SU-DHL-6 (cell line): Measurements from ENCODE around the gene DSG4.

Source experiments
- H2AFZ ChIP-seq: fragments of 200-600 bp; sonication (generic); 2 replicates; pipeline ENCODE4 v1.6.1; 2014; ENCODE audit warnings: low read depth, mild to moderate bottlenecking, moderate library complexity, mixed read lengths, antibody characterized with exemption, low read length; ENCODE audit not compliant: severe bottlenecking
- H3F3A ChIP-seq: fragments of 200-600 bp; shearing (Covaris generic); 2 replicates; pipeline ENCODE4 v1.6.0; 2016; ENCODE audit warnings: antibody characterized with exemption, mild to moderate bottlenecking; ENCODE audit not compliant: insufficient read depth
- H3K27ac ChIP-seq: fragments of 200-600 bp; sonication (generic); 2 replicates; pipeline ENCODE4 v1.5.1; 2016; ENCODE audit warnings: low read depth, mild to moderate bottlenecking, low read length, moderate library complexity, mixed read lengths
- H3K27me3 ChIP-seq: fragments of 200-600 bp; sonication (generic), shearing (Covaris generic); 2 replicates; pipeline ENCODE4 v1.6.0; 2014; ENCODE audit warnings: mild to moderate bottlenecking, low read length
- H3K36me3 ChIP-seq: fragments of 200-600 bp; sonication (generic); 2 replicates; pipeline ENCODE4 v1.6.1; 2014; ENCODE audit warnings: mild to moderate bottlenecking, low read length, mixed read lengths
- H3K4me2 ChIP-seq: fragments of 300-600, 200-600 bp; shearing (Covaris generic), sonication (generic); 2 replicates; pipeline ENCODE4 v1.6.0; 2014; ENCODE audit warnings: low read length, low read depth, mild to moderate bottlenecking; ENCODE audit not compliant: poor library complexity, severe bottlenecking
- H3K4me3 ChIP-seq: fragments of 200-600 bp; sonication (generic); 2 replicates; pipeline ENCODE4 v1.5.1; 2014; ENCODE audit warnings: antibody characterized with exemption, low read length, mild to moderate bottlenecking, mixed read lengths; ENCODE audit not compliant: insufficient read depth, poor library complexity, severe bottlenecking
- H3K79me2 ChIP-seq: fragments of 200-600 bp; sonication (generic); 2 replicates; pipeline ENCODE4 v1.6.1; 2014; ENCODE audit warnings: mild to moderate bottlenecking, low read length, moderate library complexity; ENCODE audit not compliant: insufficient read depth
- H3K9ac ChIP-seq: fragments of 200-600 bp; sonication (generic); 2 replicates; pipeline ENCODE4 v1.7.0; 2014; ENCODE audit warnings: mild to moderate bottlenecking, low read length
- H3K9me2 ChIP-seq: fragments of 200-600 bp; sonication (generic); replicated peaks from 2 replicates; pipeline ENCODE4 v1.6.1; 2014; ENCODE audit warnings: low read length; ENCODE audit not compliant: insufficient read depth
- H3K9me3 ChIP-seq: fragments of 200-600 bp; sonication (generic); 2 replicates; pipeline ENCODE4 v1.6.1; 2014; ENCODE audit warnings: low read length, mixed read lengths; ENCODE audit not compliant: insufficient read depth
- H4K20me1 ChIP-seq: fragments of 200-600 bp; sonication (generic); 2 replicates; pipeline ENCODE4 v1.6.1; 2014; ENCODE audit warnings: low read depth, mild to moderate bottlenecking, antibody characterized with exemption, low read length, moderate library complexity, mixed read lengths
- EZH2phosphoT487 ChIP-seq: fragments of 200-600 bp; sonication (generic), shearing (Covaris generic); conservative IDR thresholded peaks from 2 replicates; pipeline ENCODE4 v1.6.1; 2018; ENCODE audit warnings: mild to moderate bottlenecking, antibody characterized with exemption, low read length, moderate library complexity, mixed read lengths
- TF ChIP-seq, protein P1 (sequence below): fragments of 200-600 bp; sonication (generic); IDR thresholded peaks from one replicate; pipeline ENCODE4 v1.5.1; 2017; ENCODE audit warnings: antibody characterized with exemption, mild to moderate bottlenecking, low read length, moderate library complexity; ENCODE audit not compliant: insufficient read depth, poor library complexity, severe bottlenecking

The DSG4 gene

DNA sequence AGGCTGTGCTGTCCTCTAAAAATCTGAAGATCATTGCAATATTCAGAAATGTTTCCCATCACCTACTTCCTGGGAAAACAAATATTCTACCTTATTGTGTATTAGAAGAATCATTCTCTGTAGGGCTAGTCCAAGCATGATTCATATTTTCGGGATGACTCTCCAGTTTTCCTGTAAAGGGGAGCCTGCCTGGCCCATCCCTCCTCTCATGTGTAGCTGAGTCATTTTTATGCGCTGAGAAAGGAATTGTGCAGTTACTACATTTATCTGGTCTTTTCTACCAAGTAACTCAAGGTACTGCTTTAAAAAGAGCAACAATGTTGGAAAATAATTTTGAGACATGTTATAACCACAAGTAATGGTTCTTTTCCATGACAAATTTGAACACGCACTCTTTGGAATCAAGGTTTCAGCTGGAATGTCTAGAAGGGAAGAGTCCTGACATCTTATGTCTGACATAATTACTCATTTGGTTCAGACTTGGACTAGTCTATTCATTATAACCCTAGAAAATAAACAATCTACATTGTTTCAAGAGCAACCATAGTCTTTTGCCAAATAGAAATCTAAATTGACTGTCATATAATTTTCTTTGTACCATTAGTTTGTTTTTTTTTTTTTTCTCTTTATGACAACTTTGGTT, 77.6 kb downstream of the DSG4 start:
- Histone ChIP-seq H4K20me1 (no peaks in the 10 kb centered on the region), H3K9me3 (no peaks in the 10 kb centered on the region), H3K27ac (no peak overlapping the region), H3K79me2 (no peaks in the 10 kb centered on the region), H3F3A (no peaks in the 10 kb centered on the region), H3K4me2 (no peak overlapping the region), H3K36me3 (no peaks in the 10 kb centered on the region), H2AFZ (no peak overlapping the region), H3K27me3 (0 out of 2 replicates have a peak, but pooled peaks cover 2% of the 10 kb centered on the region), H3K9ac (no peak overlapping the region), H3K4me3 (no peak overlapping the region), H3K9me2 (no peaks in the 10 kb centered on the region)
- TF ChIP-seq, protein P1, sequence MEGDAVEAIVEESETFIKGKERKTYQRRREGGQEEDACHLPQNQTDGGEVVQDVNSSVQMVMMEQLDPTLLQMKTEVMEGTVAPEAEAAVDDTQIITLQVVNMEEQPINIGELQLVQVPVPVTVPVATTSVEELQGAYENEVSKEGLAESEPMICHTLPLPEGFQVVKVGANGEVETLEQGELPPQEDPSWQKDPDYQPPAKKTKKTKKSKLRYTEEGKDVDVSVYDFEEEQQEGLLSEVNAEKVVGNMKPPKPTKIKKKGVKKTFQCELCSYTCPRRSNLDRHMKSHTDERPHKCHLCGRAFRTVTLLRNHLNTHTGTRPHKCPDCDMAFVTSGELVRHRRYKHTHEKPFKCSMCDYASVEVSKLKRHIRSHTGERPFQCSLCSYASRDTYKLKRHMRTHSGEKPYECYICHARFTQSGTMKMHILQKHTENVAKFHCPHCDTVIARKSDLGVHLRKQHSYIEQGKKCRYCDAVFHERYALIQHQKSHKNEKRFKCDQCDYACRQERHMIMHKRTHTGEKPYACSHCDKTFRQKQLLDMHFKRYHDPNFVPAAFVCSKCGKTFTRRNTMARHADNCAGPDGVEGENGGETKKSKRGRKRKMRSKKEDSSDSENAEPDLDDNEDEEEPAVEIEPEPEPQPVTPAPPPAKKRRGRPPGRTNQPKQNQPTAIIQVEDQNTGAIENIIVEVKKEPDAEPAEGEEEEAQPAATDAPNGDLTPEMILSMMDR = no peak
- TF ChIP-seq EZH2phosphoT487 = no peak
